GM12891 (cell line): ENCODE results near the gene ZNF768.

Experiments
- PAX5 ChIP-seq: IDR thresholded peaks from 2 replicates; pipeline ENCODE4 v1.6.1; 2011; ENCODE audit warnings: low read length, moderate library complexity, mild to moderate bottlenecking; ENCODE audit not compliant: insufficient read depth, severe bottlenecking
- POLR2A ChIP-seq: IDR thresholded peaks from 2 replicates; pipeline ENCODE4 v1.6.1; 2011; ENCODE audit warnings: low read depth, low read length, control low read depth
- POLR2AphosphoS5 ChIP-seq: IDR thresholded peaks from 2 replicates; pipeline ENCODE4 v1.6.1; 2011; ENCODE audit warnings: low read depth, low read length, control low read depth
- POU2F2 ChIP-seq: IDR thresholded peaks from 2 replicates; pipeline ENCODE4 v1.6.1; 2011; ENCODE audit warnings: low read depth, mild to moderate bottlenecking, control low read depth, low read length, moderate library complexity
- SPI1 ChIP-seq: IDR thresholded peaks from 2 replicates; pipeline ENCODE4 v1.6.1; 2011; ENCODE audit warnings: low read depth, low read length, control low read depth
- TAF1 ChIP-seq: IDR thresholded peaks from 2 replicates; pipeline ENCODE4 v1.6.1; 2011; ENCODE audit warnings: low read depth, low read length, control low read depth

DNA sequence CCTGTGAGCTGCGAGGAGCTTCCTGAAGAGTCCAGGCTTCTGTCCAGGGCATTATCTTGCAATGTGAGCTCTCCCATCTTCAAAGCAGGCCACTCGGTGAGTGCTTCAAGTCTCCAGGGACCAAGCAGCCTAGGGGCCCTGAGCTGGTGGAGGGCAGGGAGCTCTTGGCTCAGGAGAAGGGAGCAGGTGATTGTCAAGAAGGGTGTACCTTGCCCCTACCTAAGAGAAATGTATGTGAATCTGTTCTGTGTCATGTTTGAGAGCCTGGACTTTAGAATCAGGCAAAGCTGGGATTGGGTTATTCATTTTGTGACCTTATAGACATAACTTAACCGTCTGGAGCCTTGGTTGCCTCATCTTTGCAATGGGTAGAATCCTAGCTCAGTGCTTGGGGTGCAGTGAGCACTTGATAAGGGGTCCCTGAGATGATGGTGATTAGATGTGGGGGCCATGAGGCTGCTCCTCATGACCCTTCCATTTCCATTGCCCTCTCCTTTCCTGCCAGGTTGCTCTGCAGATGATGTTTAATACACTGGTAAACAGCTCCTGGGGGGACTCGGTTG lies 15.9 kb downstream of the ZNF768 start:
- TF ChIP-seq SPI1, result no peak
- TF ChIP-seq TAF1, result no peak
- TF ChIP-seq POLR2AphosphoS5, result no peak
- no peak for TF ChIP-seq POLR2A
- no peak for TF ChIP-seq PAX5
- no peak for TF ChIP-seq POU2F2
